ENCODE data around the gene PSMC1. TPM values are rescaled to one million over a fixed set of nuclear protein-coding genes. Genes with fewer than 3 reads are reported as not detected.

PSMC1 gene
- total RNA-seq, 4 donors from 2014 or later, result 86.8 to 163 (median 133) TPM

DNA sequence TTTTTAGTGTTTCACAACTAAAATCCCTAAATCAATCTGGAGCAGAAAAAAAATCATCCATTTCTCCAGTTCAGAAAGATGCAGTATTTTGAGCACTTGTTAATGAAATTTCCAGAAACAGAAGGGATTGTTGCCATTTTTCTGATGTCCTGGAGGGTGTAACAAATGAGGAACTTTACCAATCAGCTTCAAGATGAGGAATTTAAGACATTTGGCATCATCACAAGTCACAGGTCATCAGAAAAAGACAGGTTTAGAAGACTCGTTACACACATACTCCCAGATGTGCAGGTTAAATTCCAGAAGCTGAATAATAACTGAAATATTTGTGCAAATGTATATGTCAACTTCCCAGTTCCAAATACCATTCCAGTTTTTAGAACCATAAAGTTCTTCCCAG, 482 bp upstream of the PSMC1 start:
- TF ChIP-seq, protein P1, sequence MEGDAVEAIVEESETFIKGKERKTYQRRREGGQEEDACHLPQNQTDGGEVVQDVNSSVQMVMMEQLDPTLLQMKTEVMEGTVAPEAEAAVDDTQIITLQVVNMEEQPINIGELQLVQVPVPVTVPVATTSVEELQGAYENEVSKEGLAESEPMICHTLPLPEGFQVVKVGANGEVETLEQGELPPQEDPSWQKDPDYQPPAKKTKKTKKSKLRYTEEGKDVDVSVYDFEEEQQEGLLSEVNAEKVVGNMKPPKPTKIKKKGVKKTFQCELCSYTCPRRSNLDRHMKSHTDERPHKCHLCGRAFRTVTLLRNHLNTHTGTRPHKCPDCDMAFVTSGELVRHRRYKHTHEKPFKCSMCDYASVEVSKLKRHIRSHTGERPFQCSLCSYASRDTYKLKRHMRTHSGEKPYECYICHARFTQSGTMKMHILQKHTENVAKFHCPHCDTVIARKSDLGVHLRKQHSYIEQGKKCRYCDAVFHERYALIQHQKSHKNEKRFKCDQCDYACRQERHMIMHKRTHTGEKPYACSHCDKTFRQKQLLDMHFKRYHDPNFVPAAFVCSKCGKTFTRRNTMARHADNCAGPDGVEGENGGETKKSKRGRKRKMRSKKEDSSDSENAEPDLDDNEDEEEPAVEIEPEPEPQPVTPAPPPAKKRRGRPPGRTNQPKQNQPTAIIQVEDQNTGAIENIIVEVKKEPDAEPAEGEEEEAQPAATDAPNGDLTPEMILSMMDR (IDR thresholded peaks at IDR 0.05), result no peak
- TF ChIP-seq POLR2A (IDR thresholded peaks at IDR 0.05), result no peak
- no peak for DNase-seq
- H3K36me3 ChIP-seq, result peaks cover 6 to 13% of the 10 kb centered on the region in 2 donors
- H3K27ac ChIP-seq, result peak overlapping the region; percentile 71 to 87 (median 83)
- no peaks in the 10 kb centered on the region for H3K9me3 ChIP-seq
- intact Hi-C loops (cut with DNase I), result no loop called here
- H3K27me3 ChIP-seq, result no peaks in the 10 kb centered on the region
- peaks cover 10 to 17% of the 10 kb centered on the region in 2 donors for H3K4me1 ChIP-seq
- WGBS, 2 donors, result 87 to 88% methylated on average over 1 of the region's 1 CpG
- H3K4me3 ChIP-seq (replicated peaks in 1 of 3), result peak overlapping the region in 2 of 3 donors; percentile 74 to 97

DNA sequence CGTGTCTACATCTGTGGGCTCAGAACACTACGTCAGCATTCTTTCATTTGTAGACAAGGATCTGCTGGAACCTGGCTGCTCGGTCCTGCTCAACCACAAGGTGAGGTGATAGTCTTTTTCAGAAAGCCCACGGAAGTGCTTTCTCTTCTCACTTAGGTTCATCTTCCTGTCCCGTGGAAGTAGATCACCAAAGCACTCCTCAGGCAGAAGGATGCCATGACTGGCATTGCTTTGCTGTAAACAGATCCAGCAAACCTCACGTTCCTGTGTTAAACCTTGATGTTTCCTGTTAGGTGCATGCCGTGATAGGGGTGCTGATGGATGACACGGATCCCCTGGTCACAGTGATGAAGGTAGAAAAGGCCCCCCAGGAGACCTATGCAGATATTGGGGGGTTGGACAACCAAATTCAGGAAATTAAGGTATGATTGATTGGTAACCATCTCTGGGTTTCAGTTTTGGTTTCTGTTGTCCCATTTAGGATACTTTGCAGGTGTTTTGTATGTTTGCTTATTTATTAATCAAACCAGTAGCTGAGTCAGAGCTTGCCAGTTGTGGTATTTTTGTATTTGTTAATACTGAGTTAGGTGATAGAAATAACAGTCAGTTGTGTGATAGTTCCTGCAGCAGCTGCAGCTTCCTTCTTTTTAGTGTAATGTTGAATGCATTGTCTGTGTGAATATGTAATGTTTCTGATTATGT, 7.5 kb downstream of the PSMC1 start:
- WGBS, 2 donors, result 76% methylated on average over 8 of the region's 8 CpGs
- intact Hi-C loops (cut with DNase I), result no loop called here
- H3K9me3 ChIP-seq, result no peaks in the 10 kb centered on the region
- TF ChIP-seq POLR2A (IDR thresholded peaks at IDR 0.05), result no peak
- TF ChIP-seq, protein P1 (IDR thresholded peaks at IDR 0.05), result no peak
- H3K27ac ChIP-seq, result no peak overlapping the region
- H3K4me3 ChIP-seq (replicated peaks in 1 of 3), result no peak overlapping the region
- H3K4me1 ChIP-seq, result no peaks in the 10 kb centered on the region
- H3K27me3 ChIP-seq, result no peaks in the 10 kb centered on the region
- peaks cover 55 to 78% of the 10 kb centered on the region in 2 donors for H3K36me3 ChIP-seq
- no peak for DNase-seq

DNA sequence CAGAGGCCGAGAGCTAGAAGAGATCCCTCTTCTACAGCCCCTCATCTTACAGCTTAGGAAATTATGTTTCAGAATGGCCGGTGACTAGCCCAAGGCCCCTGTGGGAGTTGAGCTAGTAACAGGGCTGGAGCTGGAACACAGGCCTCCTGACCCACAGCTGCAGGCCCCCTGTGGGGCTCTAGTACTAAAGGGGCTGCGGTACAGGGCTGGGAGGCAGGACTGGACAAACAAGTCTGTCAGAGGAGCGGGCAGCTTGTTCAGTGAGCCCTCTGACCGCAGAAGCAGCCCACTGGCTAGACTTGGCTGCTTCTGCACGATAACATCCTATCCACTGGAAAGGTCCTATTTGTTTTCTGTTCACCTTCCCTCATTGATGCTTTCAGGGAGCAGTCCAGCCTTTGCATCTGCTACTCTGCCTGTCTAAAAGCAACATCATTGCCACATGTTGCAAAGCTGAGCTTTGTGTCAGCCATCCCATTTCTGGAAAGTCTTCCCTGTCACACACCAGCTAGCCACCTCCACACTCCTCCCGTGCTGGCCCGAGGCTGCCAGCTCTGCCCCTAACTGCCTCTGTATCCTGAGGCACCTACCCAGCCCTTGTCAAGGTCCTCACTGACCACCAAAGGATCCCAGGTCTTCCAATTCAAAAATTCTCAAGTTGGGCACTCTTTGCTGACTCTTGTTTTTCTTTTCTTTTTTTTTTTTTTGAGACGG, 10.2 kb downstream of the PSMC1 start:
- intact Hi-C loops (cut with DNase I), result no loop called here
- H3K36me3 ChIP-seq, result peaks cover 69 to 87% of the 10 kb centered on the region in 2 donors
- TF ChIP-seq POLR2A (IDR thresholded peaks at IDR 0.05), result no peak
- TF ChIP-seq, protein P1 (IDR thresholded peaks at IDR 0.05), result no peak
- H3K27ac ChIP-seq, result no peak overlapping the region
- H3K27me3 ChIP-seq, result no peaks in the 10 kb centered on the region
- WGBS, 2 donors, result 90 to 95% methylated on average over 6 to 8 of the region's 9 CpGs
- no peak for DNase-seq
- H3K4me1 ChIP-seq, result no peaks in the 10 kb centered on the region
- H3K4me3 ChIP-seq (replicated peaks in 1 of 3), result no peak overlapping the region
- H3K9me3 ChIP-seq, result no peaks in the 10 kb centered on the region

DNA sequence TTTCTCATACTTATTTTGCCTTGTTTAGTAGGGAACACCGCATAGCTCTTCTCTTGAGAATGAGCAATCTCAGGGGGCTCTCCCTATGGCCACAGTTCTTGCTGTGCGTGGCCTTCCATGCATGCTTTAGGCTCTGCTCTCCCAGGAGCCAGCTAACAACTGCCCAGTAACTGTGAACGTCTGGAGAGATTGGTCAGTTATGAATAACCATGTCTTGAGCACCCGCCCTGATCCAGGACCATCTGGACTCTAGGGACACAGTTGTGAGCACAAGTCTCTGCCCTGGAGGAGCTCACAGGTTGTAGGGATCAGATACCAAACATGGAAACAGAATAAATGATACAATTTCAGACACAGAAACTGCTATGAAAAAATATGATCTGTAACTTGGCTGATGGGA, 12.1 kb downstream of the PSMC1 start:
- H3K4me1 ChIP-seq, result no peaks in the 10 kb centered on the region

More for the DNA sequence above, 12.1 kb downstream of the PSMC1 start:
- no peaks in the 10 kb centered on the region for H3K27me3 ChIP-seq
- no peak overlapping the region for H3K4me3 ChIP-seq (replicated peaks in 1 of 3)
- no peaks in the 10 kb centered on the region for H3K9me3 ChIP-seq
- 90 to 93% methylated on average over 4 of the region's 4 CpGs for WGBS, 2 donors
- H3K36me3 ChIP-seq, result peaks cover 77 to 88% of the 10 kb centered on the region in 2 donors
- H3K27ac ChIP-seq, result no peak overlapping the region
- TF ChIP-seq, protein P1 (IDR thresholded peaks at IDR 0.05), result no peak
- TF ChIP-seq POLR2A (IDR thresholded peaks at IDR 0.05), result no peak
- DNase-seq, result no peak
- intact Hi-C loops (cut with DNase I), result no loop called here

Data from thyroid gland (tissue), 4 donors.